OCI-LY7 (cell line): ENCODE results near the gene RYK. TPM values are rescaled to one million over a fixed set of nuclear protein-coding genes. Genes with fewer than 3 reads are reported as not detected.

Source experiments
- BruUV-seq: library from RNA; stranded (reverse); fragments of 400-500 nt; replicated peaks from 2 replicates; lab custom pipeline; 2021; lab: Mats Ljungman, UMichigan
- CTCF ChIA-PET: fragments of 300-600 bp; sonication (Branson Sonifier 250); formaldehyde crosslinking; loops from one replicate; lab custom pipeline; 2022; ENCODE audit warnings: antibody characterized with exemption; ENCODE audit not compliant: unreplicated experiment; lab: Charles Lee
- POLR2A ChIA-PET: fragments of 300-600 bp; sonication (Branson Sonifier 250); formaldehyde crosslinking; loops from one replicate; lab custom pipeline; 2022; ENCODE audit warnings: antibody characterized with exemption; lab: Charles Lee
- DNase-seq: peaks from one replicate; pipeline ENCODE4 v3.0.0-alpha.2; 2015; ENCODE audit warnings: low spot score
- H2AFZ ChIP-seq: fragments of 200-600 bp; sonication (generic), shearing (Covaris generic); 2 replicates; pipeline ENCODE4 v1.6.1; 2014; ENCODE audit warnings: mild to moderate bottlenecking, antibody characterized with exemption, low read length, moderate library complexity
- H3K27ac ChIP-seq: fragments of 200-600 bp; sonication (generic); 2 replicates; pipeline ENCODE4 v1.5.1; 2014; ENCODE audit warnings: mixed run types, low read depth, mild to moderate bottlenecking, moderate library complexity, low read length, inconsistent platforms; ENCODE audit not compliant: poor library complexity, severe bottlenecking
- H3K36me3 ChIP-seq: fragments of 200-600 bp; sonication (generic); 2 replicates; pipeline ENCODE4 v1.6.1; 2014; ENCODE audit warnings: mild to moderate bottlenecking, antibody characterized with exemption, low read length, moderate library complexity, mixed read lengths; ENCODE audit not compliant: insufficient read depth
- H3K4me1 ChIP-seq: fragments of 200-600 bp; sonication (generic); 2 replicates; pipeline ENCODE4 v1.5.1; 2014; ENCODE audit warnings: mild to moderate bottlenecking, low read length; ENCODE audit not compliant: insufficient read depth, poor library complexity, severe bottlenecking
- H3K4me2 ChIP-seq: fragments of 200-600 bp; sonication (generic); 2 replicates; pipeline ENCODE4 v1.6.1; 2014; ENCODE audit warnings: mild to moderate bottlenecking, low read length
- H3K4me3 ChIP-seq: fragments of 200-600 bp; sonication (generic); 2 replicates; pipeline ENCODE4 v1.5.1; 2014; ENCODE audit warnings: mild to moderate bottlenecking, low read depth, low read length; ENCODE audit not compliant: poor library complexity, severe bottlenecking
- H3K79me2 ChIP-seq: fragments of 200-600 bp; sonication (generic); 2 replicates; pipeline ENCODE4 v1.6.1; 2016; ENCODE audit warnings: low read depth, mild to moderate bottlenecking, low read length, moderate library complexity, mixed read lengths; ENCODE audit not compliant: insufficient read depth
- H3K9me2 ChIP-seq: fragments of 200-600 bp; sonication (generic); 2 replicates; pipeline ENCODE4 v1.6.1; 2016; ENCODE audit warnings: mild to moderate bottlenecking, low read length, mixed read lengths; ENCODE audit not compliant: insufficient read depth
- H3K9me3 ChIP-seq: fragments of 200-600 bp; sonication (generic); 2 replicates; pipeline ENCODE4 v1.6.1; 2014; ENCODE audit warnings: mild to moderate bottlenecking, mixed run types, low read length, mixed read lengths
- H4K20me1 ChIP-seq: fragments of 200-600 bp; sonication (generic); 2 replicates; pipeline ENCODE4 v1.6.1; 2014; ENCODE audit warnings: mild to moderate bottlenecking, antibody characterized with exemption, low read length, moderate library complexity, mixed read lengths; ENCODE audit not compliant: insufficient read depth
- EZH2phosphoT487 ChIP-seq: fragments of 200-600 bp; sonication (generic); IDR thresholded peaks from 2 replicates; pipeline ENCODE4 v1.6.1; 2018; ENCODE audit warnings: low read depth, borderline replicate concordance, mild to moderate bottlenecking, mixed run types, antibody characterized with exemption, low read length, moderate library complexity, mixed read lengths
- intact Hi-C: fragments of 100-400 bp; cut with micrococcal nuclease; formaldehyde crosslinking; loops from one replicate; pipeline ENCODE4 v1.10.0; 2022; ENCODE audit not compliant: unreplicated experiment
- total RNA-seq, 2 experiments: library from RNA; depleted of rRNA in 1 of 2; stranded (reverse); fragments of >200 nt in 1 of 2; shearing (Covaris generic) in 1 of 2; gene quantifications; 2 replicates each; pipeline ENCODE4 v1.2.3, GENCODE V29; 2014 to 2022
- TF ChIP-seq, protein P1 (sequence below): fragments of 200-600 bp; sonication (generic); conservative IDR thresholded peaks from 2 replicates; pipeline ENCODE4 v1.5.1; 2014; ENCODE audit warnings: mild to moderate bottlenecking, antibody characterized with exemption, low read length, moderate library complexity, mixed read lengths

RYK gene
- total RNA-seq, 2 experiments from 2014 or later, result 24.8 to 25.5 TPM

DNA sequence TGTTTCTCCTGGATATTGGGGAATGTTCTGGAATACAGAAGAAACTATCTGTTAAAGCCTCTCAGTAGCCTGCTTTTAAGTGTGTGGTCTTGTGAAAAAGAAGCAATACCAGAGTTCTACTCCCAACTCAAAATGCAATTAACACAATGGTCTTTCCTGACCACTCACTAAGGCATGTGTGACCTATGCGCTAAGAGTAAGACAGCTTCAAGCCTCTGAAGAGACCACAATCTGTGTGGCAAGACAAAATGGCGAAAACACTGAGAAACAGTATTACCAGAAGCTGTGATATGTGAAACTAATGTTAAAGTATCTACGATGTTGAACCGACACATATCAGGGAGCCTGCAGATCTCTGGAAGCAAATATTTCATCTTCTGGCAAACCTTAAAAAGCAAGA lies 33.8 kb downstream of the RYK start:
- no peak overlapping the region for H3K4me2 ChIP-seq
- ChIA-PET POLR2A (no interaction called here), CTCF (no interaction called here)
- H3K9me2 ChIP-seq, result no peaks in the 10 kb centered on the region
- H3K4me1 ChIP-seq, result no peaks in the 10 kb centered on the region
- intact Hi-C loops, result loop anchor here (10.0 kb wide), 1 partner anchor 282 kb away; no protein-coding TSS in a partner anchor
- H3K79me2 ChIP-seq, result no peaks in the 10 kb centered on the region
- TF ChIP-seq, protein P1, sequence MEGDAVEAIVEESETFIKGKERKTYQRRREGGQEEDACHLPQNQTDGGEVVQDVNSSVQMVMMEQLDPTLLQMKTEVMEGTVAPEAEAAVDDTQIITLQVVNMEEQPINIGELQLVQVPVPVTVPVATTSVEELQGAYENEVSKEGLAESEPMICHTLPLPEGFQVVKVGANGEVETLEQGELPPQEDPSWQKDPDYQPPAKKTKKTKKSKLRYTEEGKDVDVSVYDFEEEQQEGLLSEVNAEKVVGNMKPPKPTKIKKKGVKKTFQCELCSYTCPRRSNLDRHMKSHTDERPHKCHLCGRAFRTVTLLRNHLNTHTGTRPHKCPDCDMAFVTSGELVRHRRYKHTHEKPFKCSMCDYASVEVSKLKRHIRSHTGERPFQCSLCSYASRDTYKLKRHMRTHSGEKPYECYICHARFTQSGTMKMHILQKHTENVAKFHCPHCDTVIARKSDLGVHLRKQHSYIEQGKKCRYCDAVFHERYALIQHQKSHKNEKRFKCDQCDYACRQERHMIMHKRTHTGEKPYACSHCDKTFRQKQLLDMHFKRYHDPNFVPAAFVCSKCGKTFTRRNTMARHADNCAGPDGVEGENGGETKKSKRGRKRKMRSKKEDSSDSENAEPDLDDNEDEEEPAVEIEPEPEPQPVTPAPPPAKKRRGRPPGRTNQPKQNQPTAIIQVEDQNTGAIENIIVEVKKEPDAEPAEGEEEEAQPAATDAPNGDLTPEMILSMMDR, result no peak
- no peak for TF ChIP-seq EZH2phosphoT487
- no TSS peak for BruUV-seq
- H4K20me1 ChIP-seq, result no peaks in the 10 kb centered on the region
- H3K36me3 ChIP-seq, result no peaks in the 10 kb centered on the region
- no peak overlapping the region for H3K27ac ChIP-seq
- DNase-seq, result no peak
- H3K9me3 ChIP-seq, result no peaks in the 10 kb centered on the region
- H2AFZ ChIP-seq, result no peak overlapping the region
- H3K4me3 ChIP-seq, result no peak overlapping the region

DNA sequence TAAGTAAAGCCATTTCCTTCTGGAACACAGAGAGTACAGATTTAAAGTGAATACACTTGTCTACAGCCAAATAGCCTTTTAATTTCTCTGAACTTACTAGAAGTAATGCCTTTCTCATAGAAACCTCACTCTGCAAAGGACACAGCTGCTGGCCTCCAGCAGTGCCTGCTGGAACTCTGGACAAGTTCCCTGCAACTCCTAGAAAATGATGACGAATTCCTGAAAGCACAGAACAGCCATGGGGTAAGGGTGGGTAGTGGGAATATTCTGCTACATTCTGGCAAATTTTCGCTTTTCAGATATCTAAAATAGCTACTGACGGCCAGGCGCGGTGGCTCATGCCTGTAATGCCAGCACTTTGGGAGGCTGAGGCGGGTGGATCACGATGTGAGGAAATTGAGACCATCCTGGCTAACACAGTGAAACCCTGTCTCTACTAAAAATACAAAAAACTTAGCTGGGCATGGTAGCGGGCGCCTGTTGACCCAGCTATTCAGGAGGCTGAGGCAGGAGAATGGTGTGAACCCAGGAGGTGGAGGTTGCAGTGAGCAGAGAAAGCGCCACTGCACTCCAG lies 34.4 kb downstream of the RYK start:
- intact Hi-C loops, result loop anchor here (10.0 kb wide), 1 partner anchor 281 kb away; no protein-coding TSS in a partner anchor
- no peak overlapping the region for H3K4me3 ChIP-seq
- no peak overlapping the region for H2AFZ ChIP-seq
- DNase-seq, result no peak
- no peaks in the 10 kb centered on the region for H3K9me2 ChIP-seq
- ChIA-PET POLR2A (interaction anchor here (0.7 to 0.8 kb wide), 3 partner anchors 61 to 182 kb away, joined by 3 read pairs; no protein-coding TSS in a partner anchor), CTCF (no interaction called here)
- H3K36me3 ChIP-seq, result no peaks in the 10 kb centered on the region
- H3K4me2 ChIP-seq, result no peak overlapping the region
- no TSS peak for BruUV-seq
- H3K27ac ChIP-seq, result no peak overlapping the region
- no peaks in the 10 kb centered on the region for H4K20me1 ChIP-seq
- no peaks in the 10 kb centered on the region for H3K79me2 ChIP-seq
- no peaks in the 10 kb centered on the region for H3K9me3 ChIP-seq
- H3K4me1 ChIP-seq, result no peaks in the 10 kb centered on the region
- TF ChIP-seq EZH2phosphoT487, result no peak

DNA sequence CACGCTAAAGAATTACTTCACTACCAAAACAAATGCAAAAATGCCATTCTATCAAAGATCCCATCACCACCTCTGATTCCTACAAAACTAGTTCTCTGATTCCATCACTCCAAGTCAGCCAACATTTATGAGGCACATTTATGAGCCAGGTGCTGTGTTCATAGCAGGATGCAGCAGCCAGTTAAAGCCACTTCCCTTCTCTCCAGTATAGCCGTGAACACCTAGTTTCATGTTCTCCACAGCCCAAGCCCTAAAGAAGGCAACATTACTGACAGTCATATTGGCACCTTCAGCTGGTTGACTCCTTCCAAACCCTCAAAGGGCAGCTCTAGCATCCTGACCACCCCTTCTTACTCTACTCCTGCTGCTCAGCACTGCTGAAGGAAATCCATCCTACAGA lies 36.4 kb downstream of the RYK start:
- CTCF ChIA-PET, result no interaction called here
- no peaks in the 10 kb centered on the region for H3K9me3 ChIP-seq

More for the DNA sequence above, 36.4 kb downstream of the RYK start:
- TF ChIP-seq, protein P1, result no peak
- no peak for TF ChIP-seq EZH2phosphoT487
- Histone ChIP-seq H4K20me1 (no peaks in the 10 kb centered on the region), H3K4me3 (no peak overlapping the region), H3K4me2 (no peak overlapping the region), H3K27ac (no peak overlapping the region), H3K36me3 (no peaks in the 10 kb centered on the region), H3K4me1 (no peaks in the 10 kb centered on the region), H3K79me2 (no peaks in the 10 kb centered on the region), H2AFZ (no peak overlapping the region), H3K9me2 (no peaks in the 10 kb centered on the region)
- intact Hi-C loops, result loop anchor here (5.0 to 10.0 kb wide), 2 partner anchors 93 to 279 kb away; no protein-coding TSS in a partner anchor
- no TSS peak for BruUV-seq
- POLR2A ChIA-PET, result no interaction called here
- peak; percentile 8 for DNase-seq
